PC-9 (cell line): ENCODE data around the gene LMX1A.
A peak's percentile ranks its signal among the peaks of the same experiment; 100 is the strongest.

Source experiments
- EZH2 ChIP-seq: fragments of 200-600 bp; sonication (generic); IDR thresholded peaks from 2 replicates; pipeline ENCODE4 v1.8.0; 2017; ENCODE audit warnings: antibody characterized with exemption, low read depth
- TF ChIP-seq, protein P1 (sequence below): fragments of 200-600 bp; sonication (generic); conservative IDR thresholded peaks from 2 replicates; pipeline ENCODE4 v1.6.1; 2017; ENCODE audit warnings: mixed run types, antibody characterized with exemption, mild to moderate bottlenecking, moderate library complexity

DNA sequence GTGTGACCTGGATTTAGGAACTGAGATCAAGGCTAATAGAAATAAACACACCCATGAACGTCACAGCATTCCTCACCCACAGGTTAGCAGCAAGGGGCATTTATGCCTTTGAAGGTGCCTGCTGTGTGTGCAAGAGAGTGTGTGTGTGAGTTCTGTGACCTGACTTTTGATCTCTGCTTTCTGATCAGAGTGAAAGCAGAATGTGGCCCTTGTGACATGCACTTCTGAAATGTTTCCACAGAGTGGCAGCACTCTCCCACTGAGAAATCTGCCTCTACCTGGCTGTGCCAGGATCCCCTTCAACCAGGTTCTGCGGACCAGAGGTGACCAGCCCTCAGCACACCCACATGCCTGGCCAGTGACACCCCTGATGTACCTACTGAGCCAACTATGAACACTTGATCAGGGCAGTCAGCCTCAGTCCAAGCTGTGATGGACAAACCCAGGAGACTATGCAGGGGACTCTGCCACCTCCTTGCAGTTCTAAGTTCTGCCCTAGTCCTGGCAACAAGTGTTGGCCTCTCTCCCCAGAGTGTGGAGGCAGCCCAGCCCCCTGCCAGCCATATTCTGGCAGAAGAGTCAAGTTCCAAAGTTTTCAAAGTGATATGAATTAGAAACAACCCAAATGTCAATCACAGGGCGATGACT is 47.4 kb upstream of the LMX1A start:
- TF ChIP-seq, protein P1, sequence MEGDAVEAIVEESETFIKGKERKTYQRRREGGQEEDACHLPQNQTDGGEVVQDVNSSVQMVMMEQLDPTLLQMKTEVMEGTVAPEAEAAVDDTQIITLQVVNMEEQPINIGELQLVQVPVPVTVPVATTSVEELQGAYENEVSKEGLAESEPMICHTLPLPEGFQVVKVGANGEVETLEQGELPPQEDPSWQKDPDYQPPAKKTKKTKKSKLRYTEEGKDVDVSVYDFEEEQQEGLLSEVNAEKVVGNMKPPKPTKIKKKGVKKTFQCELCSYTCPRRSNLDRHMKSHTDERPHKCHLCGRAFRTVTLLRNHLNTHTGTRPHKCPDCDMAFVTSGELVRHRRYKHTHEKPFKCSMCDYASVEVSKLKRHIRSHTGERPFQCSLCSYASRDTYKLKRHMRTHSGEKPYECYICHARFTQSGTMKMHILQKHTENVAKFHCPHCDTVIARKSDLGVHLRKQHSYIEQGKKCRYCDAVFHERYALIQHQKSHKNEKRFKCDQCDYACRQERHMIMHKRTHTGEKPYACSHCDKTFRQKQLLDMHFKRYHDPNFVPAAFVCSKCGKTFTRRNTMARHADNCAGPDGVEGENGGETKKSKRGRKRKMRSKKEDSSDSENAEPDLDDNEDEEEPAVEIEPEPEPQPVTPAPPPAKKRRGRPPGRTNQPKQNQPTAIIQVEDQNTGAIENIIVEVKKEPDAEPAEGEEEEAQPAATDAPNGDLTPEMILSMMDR: peak; percentile 72
- TF ChIP-seq EZH2: no peak
